Iris pigment epithelial cell (primary cell): ENCODE measurements around the gene ACTL8.
A peak's percentile ranks its signal among the peaks of the same experiment; 100 is the strongest.

Experiments
- DNase-seq: peaks from one replicate; pipeline ENCODE4 v3.0.0-alpha.2; 2011; ENCODE audit warnings: low read depth

ACTL8 gene

GRCh38 chr1:17770983-17771382 lies 15.8 kb downstream of the ACTL8 start:
- no peak for DNase-seq

GRCh38 chr1:17772615-17773212 lies 17.6 kb downstream of the ACTL8 start:
- DNase-seq, result no peak

DNA sequence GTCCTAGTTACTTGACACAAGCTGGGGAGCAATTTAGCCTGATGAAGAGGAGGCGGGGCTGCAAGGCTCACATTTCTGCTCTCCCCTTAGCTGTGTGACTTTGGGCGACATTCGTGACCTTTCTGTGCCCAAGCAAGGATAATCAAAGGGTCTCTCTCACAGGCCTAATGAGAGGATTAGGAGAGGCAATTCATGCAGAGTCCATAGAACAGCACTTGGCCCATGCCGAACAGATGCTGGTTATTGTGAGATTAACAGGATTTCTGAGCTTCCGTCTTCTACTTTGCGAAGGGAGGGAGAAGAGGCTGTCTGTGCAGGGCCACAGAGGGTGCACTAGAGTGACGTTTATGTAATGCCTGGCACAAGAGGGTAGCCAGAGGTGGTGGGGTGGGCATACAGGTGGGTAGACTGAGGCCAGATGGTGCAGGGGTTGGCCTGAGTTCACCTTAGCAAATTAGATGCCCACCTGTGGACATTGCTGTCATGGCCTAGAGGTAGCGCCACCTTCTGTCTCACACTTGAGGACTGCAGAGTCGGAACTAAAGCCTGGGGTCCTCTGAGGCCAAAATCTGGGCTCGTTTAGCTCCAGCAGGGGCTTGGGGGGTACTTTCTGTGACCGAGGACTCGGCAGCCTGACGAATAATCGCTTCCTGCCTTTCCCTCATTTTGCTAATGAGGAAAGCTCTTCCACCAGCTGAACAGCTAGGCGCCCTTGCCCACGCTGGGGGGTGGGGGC lies 18.6 kb downstream of the ACTL8 start:
- no peak for DNase-seq

- no peak for DNase-seq
Observed at GRCh38 chr1:17774452-17774851, 19.3 kb downstream of the ACTL8 start.

- DNase-seq, result no peak
Observed at GRCh38 chr1:17775796-17776195, 20.7 kb downstream of the ACTL8 start.

DNA sequence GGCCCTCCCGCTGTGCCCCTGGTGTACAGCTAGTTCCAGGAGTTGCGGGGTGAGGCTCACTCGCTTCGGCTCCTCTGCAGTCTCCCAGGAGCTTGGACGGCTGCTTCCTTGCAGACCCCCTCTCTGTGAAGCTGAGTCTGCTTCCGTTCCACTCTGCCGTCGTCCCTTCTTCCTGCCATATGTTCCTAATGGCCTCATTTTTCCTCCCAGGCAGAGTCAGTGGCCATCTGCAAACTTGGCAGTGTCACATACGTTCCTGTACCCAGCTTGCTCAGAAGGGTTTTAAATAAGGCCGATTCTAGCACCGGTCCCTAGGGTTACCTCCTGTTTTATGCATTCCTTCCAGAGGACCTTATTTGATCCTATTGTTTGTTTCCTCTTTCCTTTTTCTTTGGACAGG lies 21.3 kb downstream of the ACTL8 start:
- DNase-seq, result no peak

DNA sequence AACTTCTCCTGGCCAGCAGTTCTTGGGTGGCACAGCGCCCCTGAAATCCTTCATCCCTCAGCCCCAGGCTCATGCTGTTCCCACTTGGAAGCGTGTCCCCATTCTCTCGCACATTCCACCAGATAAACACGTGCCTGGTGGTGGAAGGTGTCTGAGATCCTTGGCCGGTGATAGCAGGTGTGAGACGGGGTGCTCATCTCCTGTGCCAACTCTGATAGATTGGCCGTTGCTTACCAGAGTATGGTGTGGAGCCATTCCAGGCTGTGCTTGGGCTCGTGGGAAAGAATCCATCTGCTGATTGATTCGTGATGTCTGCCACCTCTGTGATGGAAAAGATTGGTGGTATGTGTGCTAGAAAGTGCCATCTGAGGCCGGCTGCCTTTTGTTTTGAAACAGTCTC lies 22.2 kb downstream of the ACTL8 start:
- no peak for DNase-seq

GRCh38 chr1:17777818-17778217 lies 22.7 kb downstream of the ACTL8 start:
- no peak for DNase-seq

DNA sequence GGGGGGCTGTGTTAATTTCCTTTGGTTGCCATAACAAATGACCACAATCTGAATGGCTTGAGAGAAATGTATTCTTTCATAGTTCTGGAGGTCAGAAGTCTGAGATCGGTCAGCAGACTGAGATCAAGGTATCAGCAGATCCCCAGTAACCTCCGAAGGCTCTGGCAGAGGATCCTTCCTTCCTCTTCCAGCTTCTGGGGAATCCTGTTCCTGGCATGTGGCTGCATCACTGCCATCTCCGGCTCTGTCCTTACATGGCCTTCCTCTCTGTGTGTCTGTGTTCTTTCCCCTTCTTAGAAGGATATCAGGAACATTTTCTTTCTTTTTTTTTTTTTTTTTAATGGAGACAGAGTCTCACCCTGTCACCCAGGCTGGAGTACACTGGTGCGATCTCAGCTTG lies 25.8 kb downstream of the ACTL8 start:
- DNase-seq, result no peak

- no peak for DNase-seq
Observed at GRCh38 chr1:17789926-17790325, 34.8 kb downstream of the ACTL8 start.

DNA sequence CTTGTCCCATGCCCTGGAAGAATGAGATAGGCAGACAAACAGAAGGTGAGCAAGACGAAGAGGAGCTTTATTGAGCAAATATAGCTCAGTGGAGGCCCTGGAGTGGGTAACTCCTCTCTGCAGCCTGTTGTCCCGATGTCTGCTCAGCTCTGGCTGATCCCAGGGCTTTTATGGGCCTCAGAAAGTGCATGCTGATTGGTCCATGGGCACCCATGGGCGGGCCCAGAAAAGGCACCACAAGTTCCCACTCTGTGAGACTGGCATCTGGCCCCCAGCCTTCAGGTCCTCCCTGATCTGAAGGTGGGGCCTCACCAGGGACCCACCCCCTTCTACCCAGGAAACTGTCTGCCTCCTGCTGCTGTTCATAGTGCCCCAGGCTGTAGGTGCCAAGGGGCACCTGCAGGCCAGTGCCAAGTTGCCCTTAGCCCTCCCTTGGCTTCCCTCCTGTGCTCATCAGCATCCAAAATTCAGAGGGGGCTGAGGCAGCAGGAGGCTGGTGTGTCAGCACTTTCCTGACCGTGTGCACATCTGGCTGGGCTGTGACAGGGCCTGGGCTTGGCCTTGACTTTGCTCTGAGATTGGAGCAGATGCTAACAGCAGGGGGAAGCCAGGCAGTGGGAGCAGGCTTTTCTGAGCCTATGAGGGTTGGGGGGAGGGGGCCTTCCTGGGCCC lies 35.4 kb downstream of the ACTL8 start:
- DNase-seq, result no peak

GRCh38 chr1:17791055-17791390 lies 35.9 kb downstream of the ACTL8 start:
- DNase-seq, result no peak

DNA sequence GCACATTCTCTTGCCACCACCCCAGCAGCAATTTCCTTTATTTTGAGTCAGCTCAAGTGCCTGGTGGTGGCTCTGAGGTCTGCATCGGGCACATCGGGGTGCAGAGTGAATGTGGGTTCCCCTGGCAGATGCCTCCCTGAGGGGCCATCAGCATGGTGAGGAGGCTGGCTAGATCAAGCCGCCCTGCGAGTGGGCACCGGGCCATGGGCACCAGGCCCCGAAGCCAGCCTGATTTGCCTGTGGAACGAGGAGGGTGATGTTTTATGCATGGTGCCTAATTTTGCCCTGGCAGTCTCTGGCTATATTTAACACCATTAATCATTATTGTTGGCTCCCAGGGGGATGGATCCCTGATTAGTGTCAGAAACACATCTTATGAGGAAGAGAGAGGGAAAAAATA lies 36.3 kb downstream of the ACTL8 start:
- DNase-seq, result no peak

DNA sequence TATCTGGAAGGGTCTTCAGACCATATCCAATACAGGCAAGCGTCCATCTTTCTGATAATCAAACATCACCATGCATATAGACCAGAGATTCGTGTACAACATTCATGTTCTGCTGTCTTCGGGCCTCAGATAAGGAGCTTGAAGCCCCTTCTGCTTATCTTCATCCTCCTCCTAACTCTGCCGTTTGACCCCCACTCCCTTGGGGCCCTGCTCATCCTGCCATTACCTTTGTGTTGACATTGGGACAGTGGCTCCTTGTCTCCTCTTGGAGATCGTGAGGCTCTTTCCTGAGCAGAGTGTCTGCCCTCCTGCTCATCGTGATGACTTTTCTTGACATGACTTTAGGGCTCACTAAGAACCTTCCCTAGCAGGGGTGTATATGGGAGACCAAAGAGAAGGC lies 37.3 kb downstream of the ACTL8 start:
- no peak for DNase-seq

DNA sequence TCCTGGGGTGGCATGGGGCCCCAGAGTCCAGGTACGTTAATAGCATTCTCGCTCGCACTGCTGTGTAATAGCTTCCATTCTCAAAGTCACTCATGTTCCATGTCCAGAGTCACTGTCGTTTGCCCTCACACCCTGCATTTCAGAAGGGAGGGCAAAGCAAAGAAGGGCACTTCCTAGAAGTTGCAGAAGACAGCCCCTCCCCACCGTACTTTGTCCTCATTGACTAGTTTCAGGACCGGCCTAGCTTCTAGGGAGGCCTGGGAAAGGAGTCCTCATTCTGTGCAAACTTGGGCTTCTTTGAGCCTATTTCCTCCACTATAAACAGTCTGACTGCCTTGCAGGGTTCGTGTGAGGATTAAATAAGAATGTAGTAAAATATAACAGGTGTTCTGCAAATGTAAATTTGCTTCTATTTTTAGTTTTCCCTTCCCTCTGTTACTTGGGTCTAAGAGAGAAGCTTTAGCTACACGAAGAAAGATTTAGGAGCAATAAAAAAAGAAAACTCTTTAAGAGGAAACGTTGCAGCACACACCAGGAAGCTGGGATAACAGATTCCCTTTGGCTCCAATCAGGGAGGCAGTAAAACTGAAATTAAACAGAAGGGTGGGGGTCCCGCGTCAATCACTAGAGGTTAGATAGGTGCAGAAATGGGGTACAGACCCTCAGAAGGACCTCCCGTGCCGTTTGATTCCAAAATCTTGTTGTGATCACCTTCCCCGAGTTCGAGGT lies 40.1 kb downstream of the ACTL8 start:
- DNase-seq, result no peak

- DNase-seq, result no peak
Observed at GRCh38 chr1:17795836-17796645, 40.9 kb downstream of the ACTL8 start.

DNA sequence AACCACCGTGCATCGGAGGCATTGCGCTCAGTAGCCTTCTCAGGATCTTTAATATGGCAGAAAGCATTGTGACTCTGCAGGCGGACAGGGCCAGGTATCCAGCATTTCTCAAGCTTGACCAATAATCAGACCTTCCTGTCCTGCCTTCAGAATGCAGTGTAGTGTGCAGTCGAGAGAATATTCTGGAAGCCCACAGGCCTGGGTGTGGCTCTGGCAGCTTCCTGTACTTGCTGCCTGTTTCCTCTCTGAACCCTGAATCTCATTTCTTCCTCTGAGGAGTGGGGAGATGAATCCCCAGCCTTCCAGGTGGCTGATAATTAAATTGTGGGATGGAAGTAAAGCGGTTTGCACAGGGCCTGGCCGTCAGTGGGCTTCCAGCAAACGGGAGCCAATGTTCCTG lies 42.3 kb downstream of the ACTL8 start:
- DNase-seq, result no peak

DNA sequence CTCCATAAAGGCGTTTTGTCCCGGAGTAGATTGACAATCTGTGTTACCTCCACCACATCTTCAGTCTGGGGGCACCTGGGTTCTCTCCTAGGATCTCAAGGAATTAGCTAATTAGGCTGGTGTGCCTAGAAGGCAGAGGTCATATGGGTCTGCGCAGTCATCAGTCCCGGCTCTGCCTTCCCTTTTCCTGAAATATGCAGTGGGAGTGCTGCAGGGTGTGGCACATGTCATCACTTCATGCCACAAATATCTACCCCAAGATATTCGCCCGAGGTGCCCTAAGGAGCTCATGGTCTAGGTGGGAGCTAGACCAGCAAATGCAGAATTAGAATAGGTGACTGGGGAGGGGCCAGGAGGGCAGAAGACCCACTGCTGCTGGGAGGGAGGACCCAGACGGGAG lies 42.9 kb downstream of the ACTL8 start:
- DNase-seq, result no peak

- DNase-seq, result no peak
Observed at GRCh38 chr1:17798799-17799382, 43.8 kb downstream of the ACTL8 start.

DNA sequence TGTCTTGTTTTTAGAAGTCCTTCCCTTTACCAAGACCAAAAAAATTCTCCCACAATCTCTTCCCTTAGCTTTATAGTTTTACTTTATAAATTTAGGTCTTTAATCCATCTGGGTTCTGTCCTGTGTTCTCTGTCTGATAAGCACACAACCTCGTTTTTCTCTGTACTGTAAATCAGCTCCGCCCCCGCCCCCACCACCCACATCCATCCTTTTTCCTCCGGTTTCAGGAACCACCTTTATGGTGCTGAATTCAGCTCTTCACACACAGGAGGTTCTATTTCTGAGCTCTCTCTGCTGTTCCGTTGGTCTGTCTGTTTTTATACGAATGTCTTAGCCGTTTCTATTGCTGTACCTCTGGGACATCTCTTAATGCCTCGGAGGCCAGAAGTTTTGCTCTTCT lies 44.5 kb downstream of the ACTL8 start:
- DNase-seq, result no peak

DNA sequence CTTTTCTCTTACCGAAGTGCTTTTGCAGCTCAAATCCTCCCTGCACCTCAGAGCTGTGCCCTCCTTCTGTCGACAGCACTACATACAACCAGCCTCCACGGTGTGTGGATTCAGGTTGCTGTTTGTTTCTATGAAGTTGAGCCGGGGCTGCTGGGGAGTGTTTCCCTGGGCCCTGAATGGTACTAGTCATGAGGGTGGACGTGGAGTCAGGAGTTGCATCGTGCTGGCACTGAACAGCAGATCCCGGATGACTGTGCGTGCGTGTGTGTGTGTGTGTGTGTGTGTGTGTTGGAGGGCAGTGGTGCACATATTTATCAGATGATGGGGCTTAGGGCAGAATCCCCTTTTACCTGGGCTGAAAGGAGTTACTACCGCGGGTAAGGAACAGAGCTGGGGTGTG lies 47.0 kb downstream of the ACTL8 start:
- DNase-seq, result peak; percentile 6

DNA sequence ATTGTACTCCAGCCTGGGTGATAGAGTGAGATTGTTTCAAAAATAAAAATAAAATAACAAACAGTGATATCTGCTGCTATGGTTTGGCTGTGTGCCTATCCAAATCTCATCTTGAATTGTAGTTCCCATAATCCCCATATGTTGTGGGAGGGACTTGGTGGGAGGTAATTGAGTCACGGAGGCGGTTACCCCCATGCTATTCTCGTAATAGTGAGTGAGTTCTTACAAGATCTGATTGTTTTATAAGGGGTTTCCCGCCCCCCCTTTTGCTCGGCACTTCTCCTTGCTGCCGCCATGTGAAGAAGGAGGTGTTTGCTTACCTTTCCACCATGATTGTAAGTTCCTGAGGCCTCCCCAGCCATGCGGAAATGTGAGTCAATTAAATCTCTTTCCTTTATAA lies 47.8 kb downstream of the ACTL8 start:
- no peak for DNase-seq
